ENCODE data around the gene BPIFB6. TPM values are rescaled to one million over a fixed set of nuclear protein-coding genes. Genes with fewer than 3 reads are reported as not detected.

BPIFB6 gene
- total RNA-seq, 1 experiment from 2014 or later: not detected

DNA sequence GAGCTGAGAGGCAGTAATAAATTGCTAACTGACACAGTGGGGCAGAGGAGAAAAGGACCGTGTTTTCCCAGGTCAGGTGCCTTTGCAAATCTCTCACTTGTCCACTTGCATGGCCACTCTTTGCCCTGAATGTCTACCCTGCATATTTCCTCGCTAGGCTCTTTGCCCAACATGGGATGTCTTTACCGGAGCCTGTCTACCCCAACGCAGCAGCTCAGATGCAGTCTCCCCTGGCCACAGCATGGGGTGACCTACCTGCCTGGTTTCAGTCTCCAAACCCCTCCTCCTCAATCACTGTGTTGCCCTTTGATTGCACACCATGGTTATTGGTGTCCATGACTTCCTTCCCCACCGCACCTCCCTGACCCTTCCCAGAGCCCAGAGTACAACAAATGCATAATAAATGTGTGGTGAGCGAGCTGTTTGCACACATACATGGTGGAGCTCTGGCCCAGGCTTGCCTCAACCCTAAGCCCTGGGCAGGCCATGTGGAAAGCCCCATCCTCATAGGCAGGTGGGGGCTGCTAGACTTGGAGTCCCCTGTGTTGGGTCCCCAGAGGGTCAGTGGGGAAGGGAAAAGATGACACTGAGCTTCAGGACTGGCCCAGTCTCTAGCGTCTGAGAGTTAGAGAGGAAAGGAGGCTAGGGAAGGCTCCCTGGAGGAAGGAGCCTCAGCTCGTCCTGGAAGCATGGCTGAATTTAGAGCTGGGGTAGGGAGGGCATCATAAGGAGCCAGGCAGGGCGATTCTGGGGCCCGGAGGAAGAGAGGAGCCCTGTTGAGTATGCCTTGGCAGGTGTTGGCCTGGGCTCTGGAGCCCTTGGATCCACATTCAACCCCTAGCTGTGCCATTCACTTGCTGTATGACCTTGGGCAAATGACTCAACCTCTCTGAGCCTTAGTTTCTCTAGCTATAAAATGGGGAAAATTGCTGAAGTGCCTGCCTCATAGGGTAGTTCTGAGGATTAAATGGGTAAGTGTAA is 4.4 kb upstream of the BPIFB6 start:
- Histone ChIP-seq H3K9me3 (replicated peaks) (no peaks in the 10 kb centered on the region), H3K4me3 (no peak overlapping the region), H3K27ac (no peak overlapping the region), H3K4me1 (no peaks in the 10 kb centered on the region), H3K27me3 (peaks cover 6% of the 10 kb centered on the region), H3K36me3 (no peaks in the 10 kb centered on the region)
- DNase-seq: no peak

DNA sequence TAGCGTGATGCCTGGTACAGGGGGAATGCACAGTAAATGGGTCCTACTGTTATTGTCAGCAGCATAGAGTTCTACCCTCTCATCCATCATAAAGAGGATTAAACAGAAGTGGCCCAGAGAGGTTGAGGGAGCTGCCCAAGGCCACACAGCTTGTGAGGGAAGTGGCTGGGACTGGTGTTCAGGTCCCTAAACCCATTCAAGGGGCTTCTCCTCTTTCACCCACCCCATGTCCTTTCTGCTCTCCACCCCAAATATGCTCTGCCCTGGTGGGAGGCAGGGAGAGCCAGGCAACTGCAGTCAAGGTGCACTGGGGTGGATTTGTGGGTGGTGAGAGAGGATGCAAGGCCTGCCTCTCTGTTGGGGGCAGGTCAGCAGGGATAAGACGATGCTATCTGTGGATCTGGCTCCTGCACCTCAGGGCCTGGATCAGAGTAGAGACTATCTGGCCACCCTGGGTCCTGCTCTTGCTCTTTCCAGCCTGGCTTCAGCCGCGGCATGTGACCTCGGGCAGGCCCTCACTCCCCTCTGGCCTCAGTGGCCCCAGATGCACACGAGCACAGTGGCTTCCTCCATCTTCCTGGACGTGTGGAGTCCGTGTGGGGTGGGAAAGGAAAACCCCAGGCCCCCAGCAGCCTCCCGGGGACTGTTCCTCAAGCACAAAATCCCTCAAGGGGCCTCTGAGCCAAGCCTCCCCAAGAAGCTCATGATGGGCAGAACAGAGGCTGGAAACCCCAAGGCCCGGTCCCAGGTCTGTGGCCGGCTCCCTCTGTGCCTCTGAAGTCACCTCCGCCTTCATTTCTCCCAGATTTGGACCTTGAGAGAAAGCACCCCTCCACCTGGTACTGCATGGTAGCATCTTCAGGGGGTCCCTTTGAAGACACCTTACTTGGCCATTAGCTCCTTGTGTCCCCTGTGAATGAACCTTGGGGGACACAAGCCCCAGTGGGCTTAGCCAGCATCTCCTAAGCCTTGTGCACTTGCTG is 3.4 kb upstream of the BPIFB6 start:
- no peak for DNase-seq
- H3K4me1 ChIP-seq: no peaks in the 10 kb centered on the region
- H3K27ac ChIP-seq: no peak overlapping the region
- no peak overlapping the region for H3K4me3 ChIP-seq
- H3K27me3 ChIP-seq: peaks cover 6% of the 10 kb centered on the region
- H3K9me3 ChIP-seq (replicated peaks): no peaks in the 10 kb centered on the region
- H3K36me3 ChIP-seq: no peaks in the 10 kb centered on the region

DNA sequence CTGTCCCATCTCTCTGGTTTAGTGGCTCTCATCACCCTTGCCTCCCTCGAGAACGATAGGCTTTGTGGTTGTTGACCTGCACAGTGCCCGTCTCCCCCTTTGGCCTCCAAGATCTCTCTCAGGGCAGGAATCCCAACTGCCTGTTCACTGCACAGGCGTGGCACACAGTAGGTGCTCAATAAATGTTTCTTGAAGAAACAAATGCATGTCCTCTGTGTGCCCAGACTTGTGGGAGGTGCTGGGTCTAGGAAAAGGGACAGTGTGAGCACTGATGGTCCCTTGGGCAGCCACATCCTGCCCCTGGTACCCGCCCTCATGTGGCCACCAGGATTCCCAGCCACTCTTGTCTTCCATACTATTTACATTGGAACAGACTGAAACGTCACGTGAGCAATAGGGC is 2.6 kb upstream of the BPIFB6 start:
- H3K27me3 ChIP-seq: peaks cover 6% of the 10 kb centered on the region
- DNase-seq: no peak
- H3K36me3 ChIP-seq: no peaks in the 10 kb centered on the region
- H3K4me1 ChIP-seq: no peaks in the 10 kb centered on the region
- H3K4me3 ChIP-seq: no peak overlapping the region
- no peak overlapping the region for H3K27ac ChIP-seq
- no peaks in the 10 kb centered on the region for H3K9me3 ChIP-seq (replicated peaks)

DNA sequence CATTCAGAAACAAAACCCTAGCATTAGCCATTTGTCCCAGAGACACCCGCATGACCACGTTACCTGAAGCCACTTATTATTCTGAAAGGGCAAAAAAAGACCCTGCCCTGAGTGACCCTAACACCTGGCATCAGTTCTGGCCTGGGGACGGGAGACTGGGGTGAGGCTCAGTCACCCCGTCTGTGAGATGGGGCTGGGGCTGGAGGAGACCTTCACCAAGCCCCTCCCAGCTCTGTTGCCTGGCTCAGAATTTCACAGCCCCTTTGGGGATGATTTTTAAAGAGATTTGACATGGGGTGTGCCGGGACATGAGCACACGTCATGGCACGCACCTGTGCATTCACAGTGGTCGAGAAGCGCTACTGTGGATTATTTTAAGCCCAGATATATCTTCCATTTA is 1.4 kb upstream of the BPIFB6 start:
- Histone ChIP-seq H3K4me3 (no peak overlapping the region), H3K4me1 (no peaks in the 10 kb centered on the region), H3K27ac (no peak overlapping the region), H3K9me3 (replicated peaks) (no peaks in the 10 kb centered on the region), H3K27me3 (peaks cover 6% of the 10 kb centered on the region), H3K36me3 (no peaks in the 10 kb centered on the region)
- no peak for DNase-seq

DNA sequence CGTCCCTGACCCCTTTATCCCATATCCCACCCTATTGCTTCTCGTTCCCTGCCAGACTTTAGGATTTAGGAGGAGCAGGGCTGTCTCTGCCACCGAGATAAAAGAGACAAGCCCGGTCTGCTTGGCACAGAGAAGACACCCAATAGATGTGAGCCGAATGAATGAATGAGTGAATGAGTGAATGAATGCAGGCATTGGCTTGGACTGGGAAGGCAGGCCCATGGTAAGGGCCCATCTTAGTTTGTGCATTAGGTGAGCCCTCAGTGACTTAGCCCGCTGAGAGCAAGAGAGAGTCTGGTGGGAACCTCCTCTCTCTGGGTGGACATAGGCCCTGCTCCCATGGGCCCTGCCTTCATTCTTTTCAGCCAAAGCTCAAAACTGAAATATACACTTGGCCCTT is 879 bp upstream of the BPIFB6 start:
- Histone ChIP-seq H3K36me3 (no peaks in the 10 kb centered on the region), H3K4me1 (no peaks in the 10 kb centered on the region), H3K27me3 (peaks cover 6% of the 10 kb centered on the region), H3K4me3 (no peak overlapping the region), H3K9me3 (replicated peaks) (no peaks in the 10 kb centered on the region), H3K27ac (no peak overlapping the region)
- DNase-seq: no peak

DNA sequence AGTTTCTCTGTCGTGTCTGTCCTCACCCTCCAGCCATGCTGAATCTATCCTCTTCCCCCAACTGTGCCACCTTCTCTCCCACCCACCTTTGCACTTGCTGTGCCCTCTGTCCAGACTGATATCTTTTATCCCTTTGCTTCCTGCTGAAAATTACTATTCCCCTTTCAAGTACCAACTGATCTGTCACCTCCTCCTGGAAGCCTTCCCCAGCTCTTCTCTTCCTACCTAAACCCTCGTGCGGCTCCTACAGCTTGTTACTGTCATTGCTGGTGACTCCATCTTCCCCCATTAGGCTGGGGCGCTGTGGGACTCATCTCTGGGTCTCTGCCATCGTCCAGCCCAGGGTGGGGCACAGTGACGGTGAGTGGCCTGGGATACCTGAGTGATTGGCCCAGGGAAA is 1.1 kb downstream of the BPIFB6 start:
- H3K36me3 ChIP-seq: no peaks in the 10 kb centered on the region
- DNase-seq: no peak
- peaks cover 4% of the 10 kb centered on the region; the same call in 1 of the 2 replicates for H3K4me1 ChIP-seq
- H3K27ac ChIP-seq: no peak overlapping the region
- peaks cover 6% of the 10 kb centered on the region for H3K27me3 ChIP-seq
- no peaks in the 10 kb centered on the region for H3K9me3 ChIP-seq (replicated peaks)
- H3K4me3 ChIP-seq: no peak overlapping the region

DNA sequence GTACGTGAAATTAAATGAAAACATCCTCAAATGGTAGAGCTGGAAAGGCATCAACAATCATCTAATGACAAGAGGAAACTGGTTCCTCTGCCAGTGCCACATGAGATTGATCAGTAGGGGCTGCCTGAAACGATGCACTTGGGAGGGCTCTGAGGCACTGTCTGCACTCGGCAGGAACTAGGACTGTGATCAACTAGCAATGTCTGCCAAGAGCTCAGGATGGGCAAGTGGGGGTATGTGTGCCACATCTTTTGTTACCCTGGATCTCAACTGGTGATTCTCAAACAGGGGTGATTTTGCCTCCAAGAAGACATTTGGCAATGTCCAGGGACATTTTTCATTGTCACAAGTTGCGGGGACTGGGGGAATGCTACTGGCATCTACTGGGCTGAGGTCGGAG is 1.9 kb downstream of the BPIFB6 start:
- Histone ChIP-seq H3K27me3 (peaks cover 5% of the 10 kb centered on the region; the same call in 1 of the 2 replicates), H3K4me3 (no peak overlapping the region), H3K27ac (no peak overlapping the region), H3K4me1 (peaks cover 4% of the 10 kb centered on the region; the same call in 1 of the 2 replicates), H3K9me3 (replicated peaks) (no peaks in the 10 kb centered on the region), H3K36me3 (no peaks in the 10 kb centered on the region)
- no peak for DNase-seq

DNA sequence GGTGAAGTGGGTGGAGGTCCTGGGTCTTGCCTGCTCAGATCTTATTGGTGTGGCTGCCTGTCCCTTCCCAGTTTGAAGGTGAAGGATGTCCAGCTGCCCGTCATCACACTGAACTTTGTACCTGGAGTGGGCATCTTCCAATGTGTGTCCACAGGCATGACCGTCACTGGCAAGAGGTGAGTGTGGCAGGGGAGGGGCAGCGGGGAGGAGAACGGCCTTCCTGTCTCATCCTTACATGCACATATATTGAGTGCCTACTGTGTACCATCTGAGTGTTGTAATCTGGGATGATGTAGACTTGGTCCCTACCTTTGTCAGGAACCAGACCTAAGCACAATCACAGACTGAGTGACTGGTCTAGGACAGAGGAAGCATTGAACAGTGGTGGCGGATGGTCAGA is 2.7 kb downstream of the BPIFB6 start:
- no peak for DNase-seq
- no peaks in the 10 kb centered on the region for H3K9me3 ChIP-seq (replicated peaks)
- H3K4me3 ChIP-seq: no peak overlapping the region
- H3K4me1 ChIP-seq: peaks cover 4% of the 10 kb centered on the region; the same call in 1 of the 2 replicates
- no peaks in the 10 kb centered on the region; the same call in 1 of the 2 replicates for H3K27me3 ChIP-seq
- H3K36me3 ChIP-seq: no peaks in the 10 kb centered on the region
- H3K27ac ChIP-seq: no peak overlapping the region

DNA sequence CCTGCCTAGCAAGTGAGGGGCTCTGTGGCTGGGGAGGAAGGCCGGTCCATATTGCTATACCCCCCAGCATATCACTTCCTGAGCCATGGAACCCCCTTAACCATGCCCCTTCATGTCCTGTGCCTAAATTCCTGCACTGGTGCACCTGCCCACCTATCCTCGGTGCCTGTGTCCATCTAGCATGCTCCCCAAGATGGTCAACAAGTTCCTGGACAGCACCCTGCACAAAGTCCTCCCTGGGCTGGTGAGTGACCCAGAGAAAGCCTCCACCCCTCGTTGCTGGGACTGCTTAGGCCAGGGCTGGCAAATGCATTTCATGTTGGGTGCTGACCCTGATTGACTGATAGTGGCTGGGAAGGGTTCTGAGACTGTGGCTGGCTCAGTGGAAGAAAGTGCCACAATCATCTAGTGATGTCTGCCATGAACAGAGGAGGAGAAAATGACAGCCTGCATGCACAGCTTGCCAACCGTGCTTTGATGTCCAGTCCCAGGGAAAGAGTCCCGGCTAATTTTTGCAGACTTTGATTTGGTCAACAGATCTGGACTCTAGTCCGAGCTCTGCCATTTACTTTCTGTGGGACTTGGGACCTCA is 3.5 kb downstream of the BPIFB6 start:
- Histone ChIP-seq H3K4me1 (peaks cover 4% of the 10 kb centered on the region; the same call in 1 of the 2 replicates), H3K36me3 (no peaks in the 10 kb centered on the region), H3K4me3 (no peak overlapping the region), H3K27me3 (no peaks in the 10 kb centered on the region; the same call in 1 of the 2 replicates), H3K9me3 (replicated peaks) (no peaks in the 10 kb centered on the region), H3K27ac (no peak overlapping the region)
- no peak for DNase-seq

DNA sequence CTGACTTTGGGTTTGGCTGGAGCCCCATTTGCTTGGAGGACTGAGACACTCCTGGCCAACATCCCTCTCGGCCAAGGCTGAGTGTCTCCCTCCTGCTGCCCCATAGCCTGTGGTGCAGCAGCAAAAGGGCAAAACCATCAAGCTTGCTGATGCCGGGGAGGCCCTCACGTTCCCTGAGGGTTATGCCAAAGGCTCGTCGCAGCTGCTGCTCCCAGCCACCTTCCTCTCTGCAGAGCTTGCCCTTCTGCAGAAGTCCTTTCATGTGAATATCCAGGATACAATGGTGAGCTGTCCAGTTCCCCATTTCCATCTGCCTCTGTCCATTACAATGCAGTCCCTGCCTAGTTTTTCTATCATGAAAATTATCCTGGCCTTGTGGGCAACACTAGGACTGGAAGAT is 6.0 kb downstream of the BPIFB6 start:
- Histone ChIP-seq H3K36me3 (no peaks in the 10 kb centered on the region), H3K27ac (no peak overlapping the region), H3K27me3 (no peaks in the 10 kb centered on the region), H3K4me1 (peaks cover 4% of the 10 kb centered on the region; the same call in 1 of the 2 replicates), H3K4me3 (no peak overlapping the region), H3K9me3 (replicated peaks) (no peaks in the 10 kb centered on the region)
- DNase-seq: peak; percentile 71 to 73

DNA sequence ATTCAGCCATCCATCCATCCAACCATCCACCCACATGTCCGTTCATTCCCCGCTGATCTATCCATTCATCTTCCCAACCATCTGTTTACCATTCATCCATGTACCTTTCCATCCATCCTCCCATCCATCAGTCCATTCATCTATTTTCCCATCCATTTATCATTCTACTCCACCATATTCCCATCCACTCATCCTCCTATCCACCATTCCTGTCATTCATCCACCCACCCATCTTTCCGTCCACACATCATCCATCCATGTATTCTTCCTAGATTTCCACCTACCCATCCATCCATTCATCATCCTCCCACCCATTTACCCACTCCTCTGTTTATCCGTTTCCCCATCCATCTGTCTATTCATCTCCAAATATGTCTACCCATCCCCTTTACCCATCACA is 6.8 kb downstream of the BPIFB6 start:
- no peak for DNase-seq
- no peaks in the 10 kb centered on the region for H3K27me3 ChIP-seq
- H3K4me1 ChIP-seq: peaks cover 4% of the 10 kb centered on the region; the same call in 1 of the 2 replicates
- H3K9me3 ChIP-seq (replicated peaks): no peaks in the 10 kb centered on the region
- H3K36me3 ChIP-seq: no peaks in the 10 kb centered on the region
- no peak overlapping the region for H3K4me3 ChIP-seq
- H3K27ac ChIP-seq: no peak overlapping the region

DNA sequence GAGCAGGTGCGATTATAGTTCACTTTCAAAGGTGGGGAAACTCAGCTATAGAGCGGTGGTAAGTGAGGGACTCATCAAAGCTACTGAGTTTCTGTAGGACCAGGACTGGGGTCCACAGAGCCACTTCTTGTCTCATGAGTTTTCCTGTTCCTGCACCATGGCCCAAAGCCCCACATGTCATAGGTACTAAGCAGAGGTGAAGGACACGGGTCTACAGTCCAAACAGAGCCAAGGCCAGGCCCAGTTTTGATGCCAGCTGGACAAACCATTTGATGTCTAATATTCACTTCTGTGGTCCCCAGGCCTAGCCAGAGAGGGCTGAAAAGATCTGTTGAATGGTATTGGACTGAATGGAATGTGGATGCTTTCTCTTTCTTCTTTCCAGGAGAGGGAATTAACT is 11.0 kb downstream of the BPIFB6 start:
- Histone ChIP-seq H3K4me3 (no peak overlapping the region), H3K4me1 (no peaks in the 10 kb centered on the region)

DNA sequence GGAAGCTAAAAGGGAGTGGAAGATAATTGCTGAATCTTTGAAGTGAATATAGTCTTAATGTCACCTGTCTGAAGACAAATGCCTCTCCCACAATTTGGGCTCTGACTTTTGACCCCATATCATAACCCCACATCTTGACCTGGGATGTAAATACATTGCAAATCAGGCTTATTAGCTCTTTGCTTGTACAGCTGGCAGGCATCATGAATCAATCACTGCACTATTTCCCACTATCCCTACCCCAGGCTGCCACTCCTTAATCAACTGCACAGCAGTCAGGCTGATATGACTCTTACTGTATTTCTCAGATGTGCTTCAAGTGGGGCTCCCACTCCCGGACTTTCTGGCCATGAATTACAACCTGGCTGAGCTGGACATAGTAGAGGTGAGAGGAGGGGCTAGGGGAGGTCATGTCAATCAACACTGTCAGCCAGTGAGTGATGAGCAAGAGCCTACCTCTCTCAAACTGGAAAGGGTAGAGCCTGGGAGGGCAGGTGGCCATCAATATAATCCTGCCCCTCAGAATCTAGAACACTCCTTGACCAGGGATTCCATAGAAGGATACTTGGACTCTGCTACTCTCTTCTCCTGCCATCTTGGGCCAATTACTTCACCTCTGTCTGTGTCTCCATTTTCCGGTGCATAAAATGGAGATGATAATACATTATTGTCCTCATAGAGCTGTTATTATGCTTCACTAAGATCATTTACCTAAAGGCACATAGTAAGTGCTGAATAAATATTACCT is 11.7 kb downstream of the BPIFB6 start:
- Histone ChIP-seq H3K9me3 (replicated peaks) (peaks cover 9% of the 10 kb centered on the region; the same call in 1 of the 2 replicates), H3K27ac (no peak overlapping the region), H3K36me3 (no peaks in the 10 kb centered on the region), H3K4me3 (no peak overlapping the region), H3K27me3 (no peaks in the 10 kb centered on the region), H3K4me1 (no peaks in the 10 kb centered on the region)
- DNase-seq: no peak

More for the DNA sequence above, 11.0 kb downstream of the BPIFB6 start:
- H3K27ac ChIP-seq: no peak overlapping the region
- H3K27me3 ChIP-seq: no peaks in the 10 kb centered on the region
- peaks cover 9% of the 10 kb centered on the region; the same call in 1 of the 2 replicates for H3K9me3 ChIP-seq (replicated peaks)
- no peak for DNase-seq
- no peaks in the 10 kb centered on the region for H3K36me3 ChIP-seq

DNA sequence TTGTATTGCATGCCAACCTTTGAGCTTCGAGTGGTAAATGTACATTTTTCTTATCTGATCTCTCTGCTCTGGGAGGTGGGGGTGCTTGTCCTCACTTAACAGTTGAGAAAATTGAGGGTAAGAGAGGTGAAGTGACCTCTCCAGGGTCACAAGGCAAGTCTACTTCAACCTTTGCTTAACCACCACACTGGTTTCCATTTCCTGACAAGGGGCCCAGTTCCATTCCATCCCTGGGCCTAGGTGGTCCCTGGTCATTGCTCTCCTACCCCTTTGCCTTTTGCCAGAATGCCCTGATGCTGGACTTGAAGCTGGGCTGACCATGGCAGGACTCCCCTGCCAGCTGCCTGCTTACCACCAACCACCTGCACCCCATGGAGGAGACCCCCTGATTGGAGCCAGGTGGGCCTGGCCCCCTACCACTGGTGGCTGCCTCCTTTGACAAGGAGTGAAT is 12.3 kb downstream of the BPIFB6 start:
- Histone ChIP-seq H3K4me1 (no peaks in the 10 kb centered on the region), H3K9me3 (replicated peaks) (peaks cover 9% of the 10 kb centered on the region; the same call in 1 of the 2 replicates), H3K27ac (no peak overlapping the region), H3K36me3 (no peaks in the 10 kb centered on the region), H3K4me3 (no peak overlapping the region), H3K27me3 (no peaks in the 10 kb centered on the region)
- no peak for DNase-seq

All from SJCRH30 (cell line).